Mucosa of descending colon (tissue), 3 donors: ENCODE data around the gene PAX2. TPM values are rescaled to one million over a fixed set of nuclear protein-coding genes. Genes with fewer than 3 reads are reported as not detected.

Experiments used
- ATAC-seq: fragments of 200-7000 bp; cut with Tn5 transposase; one replicate; pipeline ENCODE4 v1.9.1; 2020; ENCODE audit warnings: mild to moderate bottlenecking, moderate library complexity
- DNase-seq, 3 donors: peaks; one replicate each; pipeline ENCODE4 v3.0.0-alpha.2; 2020
- H3K36me3 ChIP-seq: fragments of 200-600 bp; one replicate; pipeline ENCODE4 v1.8.0; 2021; ENCODE audit warnings: low read depth, mild to moderate bottlenecking
- H3K4me1 ChIP-seq: fragments of 200-600 bp; one replicate; pipeline ENCODE4 v1.8.0; 2021; ENCODE audit warnings: low read depth, mild to moderate bottlenecking
- H3K4me3 ChIP-seq: fragments of 200-600 bp; one replicate; pipeline ENCODE4 v1.8.0; 2021; ENCODE audit warnings: mild to moderate bottlenecking
- H3K9me3 ChIP-seq: fragments of 200-600 bp; one replicate; pipeline ENCODE4 v1.8.0; 2021; ENCODE audit warnings: mild to moderate bottlenecking
- CTCF ChIP-seq: fragments of 200-600 bp; IDR thresholded peaks from one replicate; pipeline ENCODE4 v1.8.0; 2022; ENCODE audit warnings: antibody characterized with exemption, mild to moderate bottlenecking
- intact Hi-C, 2 donors: fragments of 100-400 bp; cut with DNase I in 1 of 2; cut with micrococcal nuclease in 1 of 2; formaldehyde crosslinking; loops; one replicate each; pipeline versions ENCODE4 v1.11.0 to v1.11.1; 2022; cut with DNase I, micrococcal nuclease
- total RNA-seq, 3 donors: library from RNA; stranded (reverse); fragmentation: NEBNext Ultra II Directional in 2 of 3; extraction: Animal tissue kit (Norgen Biotek cat#: 25700) in 2 of 3; gene quantifications; one replicate each; pipeline versions ENCODE4 v1.2.1 to v1.2.4, GENCODE V29; 2021 to 2023
- donor health status: DM: no; HTN: no; CAD: no; lungs with moderate emphysema.
- donor health status: DM: no; HTN: no; CAD: no.
- donor health status: DM: no; HTN: yes; CAD: no.

The PAX2 gene
- total RNA-seq, 3 donors from 2014 or later = not detected

GRCh38 chr10:100718197-100718742 lies 27.1 kb upstream of the PAX2 start:
- Histone ChIP-seq H3K4me3 (no peak overlapping the region), H3K9me3 (no peaks in the 10 kb centered on the region), H3K4me1 (peaks cover 5% of the 10 kb centered on the region), H3K36me3 (no peaks in the 10 kb centered on the region)
- intact Hi-C loops = no loop called here
- DNase-seq = no peak
- no peak for TF ChIP-seq CTCF
- no peak for ATAC-seq

DNA sequence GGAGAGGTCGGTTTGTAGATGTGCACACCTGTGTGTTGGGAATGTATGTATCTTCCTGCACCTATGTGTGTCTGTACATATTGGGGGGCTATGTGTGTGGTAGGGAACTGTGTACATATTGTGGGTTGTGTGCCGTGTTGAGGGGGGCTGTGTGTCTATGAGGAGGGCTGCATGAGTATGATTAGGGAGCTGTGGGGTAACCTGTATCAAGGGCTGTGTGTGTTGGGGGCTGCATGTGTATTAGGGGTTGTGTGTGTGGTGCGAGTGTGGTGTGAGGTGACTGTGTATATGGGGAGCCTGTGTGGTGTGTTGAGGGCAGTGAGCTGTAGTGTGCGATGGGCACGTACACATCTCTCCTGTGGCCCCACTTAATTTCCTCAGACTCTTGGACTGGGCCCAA lies 22.2 kb upstream of the PAX2 start:
- Histone ChIP-seq H3K4me1 (no peaks in the 10 kb centered on the region), H3K9me3 (no peaks in the 10 kb centered on the region), H3K4me3 (no peak overlapping the region), H3K36me3 (no peaks in the 10 kb centered on the region)
- TF ChIP-seq CTCF = no peak
- DNase-seq (no peak), ATAC-seq (no peak)
- intact Hi-C loops = no loop called here

- intact Hi-C loops = no loop called here
- H3K4me1 ChIP-seq = no peaks in the 10 kb centered on the region
- H3K9me3 ChIP-seq = no peaks in the 10 kb centered on the region
- no peak for DNase-seq
- H3K36me3 ChIP-seq = no peaks in the 10 kb centered on the region
- no peak overlapping the region for H3K4me3 ChIP-seq
- no peak for ATAC-seq
- TF ChIP-seq CTCF = no peak
Measured at GRCh38 chr10:100723770-100724530, 21.4 kb upstream of the PAX2 start.

DNA sequence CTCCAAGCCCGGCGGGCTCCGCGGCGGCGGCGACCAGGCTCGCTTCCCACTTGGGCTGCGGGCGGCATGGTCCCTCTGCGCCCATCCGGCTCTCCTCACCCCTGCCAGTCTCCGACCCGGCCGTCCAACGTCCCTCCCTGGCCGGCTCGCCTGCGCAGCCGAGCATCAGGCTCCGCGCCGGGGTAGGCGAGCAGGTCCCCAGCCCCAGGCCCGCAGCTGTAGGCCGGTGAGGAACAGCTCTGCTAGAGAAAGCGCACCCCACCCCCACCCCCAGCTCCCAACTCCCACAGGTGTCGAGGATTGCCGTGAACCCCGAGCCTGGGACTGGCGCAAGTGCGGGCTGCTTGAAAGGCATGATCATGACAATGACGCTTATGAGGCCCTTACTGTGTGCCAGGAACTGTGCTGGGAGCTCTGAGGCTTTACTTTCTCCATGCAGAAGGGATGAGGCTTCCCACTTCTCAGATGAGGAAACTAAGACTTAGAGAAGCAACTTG lies 20.8 kb upstream of the PAX2 start:
- DNase-seq (no peak), ATAC-seq (no peak)
- Histone ChIP-seq H3K36me3 (no peaks in the 10 kb centered on the region), H3K4me3 (no peak overlapping the region), H3K4me1 (peaks cover 3% of the 10 kb centered on the region), H3K9me3 (no peaks in the 10 kb centered on the region)
- intact Hi-C loops = no loop called here
- TF ChIP-seq CTCF = no peak

DNA sequence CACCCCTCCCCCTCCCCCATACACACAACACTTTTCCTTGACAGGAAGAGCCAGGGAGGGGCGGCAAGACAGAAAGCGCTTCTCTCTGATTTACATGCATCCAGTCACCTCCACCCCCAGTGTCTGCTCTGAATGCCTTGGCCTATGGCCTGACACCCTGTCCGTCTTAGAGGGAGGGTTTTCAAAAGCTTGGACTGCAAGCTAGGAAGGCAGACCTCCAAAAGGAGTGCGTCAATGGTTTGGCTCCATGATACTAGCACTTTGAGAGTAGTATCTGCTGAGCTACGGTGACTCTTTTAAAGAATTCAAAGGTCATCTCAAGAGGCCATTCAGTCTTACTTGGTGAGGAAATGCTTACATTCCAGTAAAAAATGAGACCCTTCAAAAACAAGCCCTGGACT lies 20.3 kb upstream of the PAX2 start:
- DNase-seq = no peak
- H3K4me3 ChIP-seq = no peak overlapping the region
- no peak for ATAC-seq
- H3K9me3 ChIP-seq = no peaks in the 10 kb centered on the region
- intact Hi-C loops = no loop called here
- no peak for TF ChIP-seq CTCF
- H3K4me1 ChIP-seq = peaks cover 8% of the 10 kb centered on the region
- H3K36me3 ChIP-seq = no peaks in the 10 kb centered on the region
